ENCODE results near the gene CBLN3.

DNA sequence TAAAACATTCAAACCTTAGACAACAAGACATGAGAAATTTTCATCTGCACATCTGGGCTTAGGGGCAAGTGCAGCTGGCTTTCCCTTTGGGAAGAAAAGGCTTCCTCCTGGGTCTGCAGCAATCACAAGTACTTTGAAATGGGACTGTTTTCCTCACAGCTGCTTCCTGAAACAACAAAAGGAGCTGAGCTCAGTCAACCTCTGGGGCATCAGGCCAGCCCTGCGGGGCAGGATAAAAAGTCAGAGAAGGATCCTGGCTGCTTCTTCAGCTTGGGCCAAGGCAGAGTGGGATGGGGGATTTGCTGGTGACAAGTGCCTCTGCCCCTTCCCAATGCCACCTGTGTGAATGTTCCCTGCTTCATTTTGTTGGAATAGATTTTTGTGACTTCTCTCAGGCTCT lies 29.3 kb upstream of the CBLN3 start:
- no peak for TF ChIP-seq POLR2A (IDR thresholded peaks at IDR 0.05)
- TF ChIP-seq CTCF (IDR thresholded peaks at IDR 0.05), result no peak
- TF ChIP-seq EP300 (IDR thresholded peaks at IDR 0.05), result no peak
